AG08396 (cell line): ENCODE measurements around the gene C5orf24.
"Not testable (repeated sequence)": the region's sequence is repeated elsewhere in the genome, so short reads cannot be mapped to it uniquely, and the experiment has no call there.

ENCODE experiments used
- DNase-seq: peaks from one replicate; pipeline ENCODE4 v3.0.0; 2012; ENCODE audit warnings: low spot score, mixed read lengths

The C5orf24 gene

DNA sequence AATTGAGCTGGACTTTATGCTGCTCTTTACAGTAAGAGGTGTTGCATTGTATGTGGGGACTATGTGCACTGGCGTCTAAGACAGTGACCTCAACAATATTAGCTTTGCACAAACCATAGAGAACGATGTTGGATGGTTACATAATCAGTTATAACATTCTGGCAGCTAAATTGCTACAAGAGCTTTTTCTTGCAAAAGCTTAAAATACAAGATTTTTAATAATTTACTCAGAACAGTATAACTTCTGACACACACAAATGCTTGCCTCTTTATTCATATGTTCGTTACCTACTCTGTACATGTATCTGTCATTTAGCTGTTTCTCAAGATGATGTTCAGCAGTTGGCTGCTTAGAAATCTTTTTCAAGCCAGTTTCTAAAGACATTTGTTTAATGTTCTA is 11.6 kb downstream of the C5orf24 start:
- no peak for DNase-seq

DNA sequence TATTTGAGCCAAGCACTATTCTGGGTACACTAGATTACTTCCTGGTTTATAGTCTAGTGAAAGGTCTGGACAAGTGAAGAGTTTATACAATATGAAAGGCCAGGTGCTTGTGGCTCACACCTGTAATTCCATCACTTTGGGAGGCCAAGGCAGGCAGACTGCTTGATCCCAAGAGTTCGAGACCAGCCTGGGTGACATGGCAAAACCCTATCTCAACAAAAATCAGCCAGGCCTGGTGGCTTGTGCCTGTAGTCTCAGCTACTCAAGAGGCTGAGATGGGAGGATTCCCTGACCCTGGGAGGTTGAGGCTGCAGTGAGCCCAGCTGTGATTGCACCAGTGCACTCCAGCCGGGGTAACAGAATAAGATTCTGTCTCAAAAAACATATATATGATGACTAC is 18.9 kb downstream of the C5orf24 start:
- no peak for DNase-seq

DNA sequence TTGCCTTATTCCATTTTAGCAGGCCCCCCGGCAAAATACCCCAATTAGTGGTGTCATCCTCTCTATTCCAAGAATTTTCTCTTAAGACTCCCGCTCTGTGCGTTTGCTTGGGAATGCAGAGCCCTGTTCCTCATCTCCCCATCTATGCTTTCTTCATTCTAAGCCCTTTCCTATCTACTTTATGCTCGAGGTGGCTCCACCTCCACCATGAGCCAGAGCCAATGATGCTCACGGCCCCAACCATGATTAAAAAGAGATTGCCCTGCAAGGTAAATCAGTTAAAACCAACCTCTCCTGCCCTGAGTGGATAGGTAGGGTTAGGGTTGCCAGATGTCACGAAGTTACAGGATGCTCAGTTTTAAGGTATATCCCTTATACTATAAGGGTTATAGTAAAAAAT is 27.7 kb downstream of the C5orf24 start:
- no peak for DNase-seq

DNA sequence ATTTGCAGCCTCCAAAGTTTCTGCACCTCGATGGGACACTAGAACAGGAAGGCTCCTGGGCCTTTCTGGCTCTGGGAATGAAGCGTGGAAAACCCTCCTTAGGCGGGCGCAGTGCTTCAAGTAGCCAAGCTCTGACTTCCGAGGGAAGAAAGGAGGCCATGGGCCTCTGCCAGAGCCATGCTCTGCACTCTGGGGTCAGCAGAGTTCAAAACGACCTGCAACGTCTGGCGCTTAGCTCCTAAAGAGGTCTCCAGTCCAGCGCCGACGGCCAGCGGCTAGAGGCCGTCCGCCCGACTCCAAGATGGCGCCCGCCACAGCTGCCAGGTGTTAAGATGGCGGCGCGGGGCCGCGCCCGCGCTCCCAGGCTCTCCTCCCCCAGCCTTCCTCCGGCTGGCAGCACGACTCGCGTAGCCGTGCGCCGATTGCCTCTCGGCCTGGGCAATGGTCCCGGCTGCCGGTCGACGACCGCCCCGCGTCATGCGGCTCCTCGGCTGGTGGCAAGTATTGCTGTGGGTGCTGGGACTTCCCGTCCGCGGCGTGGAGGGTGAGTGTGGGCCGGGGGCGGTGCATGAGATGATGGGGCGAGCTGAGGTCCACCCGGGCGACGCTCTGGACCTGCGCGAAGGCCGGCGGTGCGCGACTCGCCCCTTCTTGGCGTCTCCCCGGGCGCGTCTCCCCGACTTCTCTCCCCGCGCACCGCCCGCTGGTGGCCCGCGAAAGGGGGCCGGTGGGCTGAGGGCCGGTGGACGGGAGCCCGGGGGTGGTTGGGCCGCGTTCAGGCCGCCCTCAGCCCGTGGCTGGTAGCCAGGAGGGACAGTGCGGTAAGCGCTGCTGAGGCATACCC is 28.4 kb downstream of the C5orf24 start, which contains the start of gene TXNDC15:
TSS of gene TXNDC15 (plus strand) at position 385 of the 844 bp plus-strand sequence. CDS start at position 442, 57 bp downstream.
- DNase-seq, result peak; percentile 94

DNA sequence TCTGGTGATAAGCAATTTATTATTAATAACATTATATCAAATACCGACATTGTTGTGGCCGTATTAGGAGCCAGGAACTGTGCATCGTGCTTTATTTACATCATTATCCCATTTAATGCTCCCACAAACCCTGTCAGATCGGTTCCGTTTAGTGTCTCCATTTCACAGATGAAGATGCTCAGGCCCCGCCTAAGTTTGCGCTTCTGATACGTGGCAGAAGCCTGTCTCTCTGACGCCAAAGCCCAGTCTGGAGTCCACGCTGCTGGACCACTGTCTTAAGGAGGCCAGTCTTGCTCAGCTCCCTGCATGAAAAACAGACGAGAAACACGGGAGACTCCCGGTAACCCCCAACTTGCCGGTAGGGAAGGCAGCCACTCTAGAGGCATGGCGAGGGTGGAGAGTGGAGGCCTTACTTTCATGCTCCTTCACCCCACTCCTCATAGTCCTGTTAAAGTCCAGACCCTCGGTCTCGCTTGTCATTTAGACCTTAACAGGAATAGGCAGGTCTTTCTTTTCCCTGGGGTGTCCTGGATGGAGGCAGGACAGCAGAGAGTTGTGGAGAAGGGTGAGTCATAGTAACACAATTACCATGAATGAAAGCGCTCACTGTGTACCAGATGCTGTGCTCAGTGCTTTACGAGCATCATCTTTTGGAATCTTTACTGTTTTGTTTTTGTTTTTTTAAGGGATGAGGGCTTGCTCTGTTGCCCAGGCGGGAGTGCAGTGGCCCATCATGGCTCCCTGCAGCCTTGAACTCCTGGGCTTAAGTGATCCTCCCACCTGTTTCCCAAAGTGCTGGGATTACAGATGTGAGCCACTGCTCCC is 29.3 kb downstream of the C5orf24 start:
- DNase-seq, result peak; percentile 81

DNA sequence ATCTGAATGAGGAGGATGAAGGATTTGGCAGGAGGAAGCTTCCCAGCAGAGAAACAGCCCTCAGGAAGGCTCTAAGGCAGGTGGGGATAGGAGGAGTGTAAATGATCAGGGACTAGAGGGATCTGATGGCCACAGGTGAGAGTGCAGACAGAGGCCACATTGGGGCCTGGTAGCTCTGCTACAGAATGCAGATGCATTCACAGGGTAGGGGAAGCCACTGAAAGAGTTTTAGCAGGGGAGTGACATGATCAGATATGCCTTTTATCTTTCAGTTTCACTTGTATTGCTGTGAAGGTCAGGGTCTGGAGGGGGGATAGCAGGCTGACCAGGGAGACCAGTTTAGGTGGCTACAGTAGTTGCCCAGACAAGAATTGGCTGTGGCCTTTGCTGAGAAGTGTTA is 31.4 kb downstream of the C5orf24 start:
- no peak for DNase-seq

DNA sequence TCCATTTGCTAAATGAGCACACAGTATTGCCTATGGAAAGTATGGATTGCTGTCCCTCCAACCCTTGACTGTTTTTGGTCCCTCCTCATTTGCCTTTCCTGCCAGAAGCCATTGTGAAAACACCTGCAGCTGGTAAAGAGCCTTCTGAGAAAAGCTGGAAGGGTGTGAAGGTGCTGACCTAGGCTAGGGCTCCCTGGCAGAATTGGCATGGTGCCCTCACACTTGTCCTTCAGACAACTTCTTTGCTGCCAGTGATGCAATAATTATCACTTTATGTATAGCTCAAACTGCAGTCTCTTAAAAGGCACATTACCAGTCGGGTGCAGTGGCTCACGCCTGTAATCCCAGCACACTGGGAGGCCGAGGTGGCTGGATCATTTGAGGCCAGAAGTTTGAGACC is 32.6 kb downstream of the C5orf24 start:
- no peak for DNase-seq

DNA sequence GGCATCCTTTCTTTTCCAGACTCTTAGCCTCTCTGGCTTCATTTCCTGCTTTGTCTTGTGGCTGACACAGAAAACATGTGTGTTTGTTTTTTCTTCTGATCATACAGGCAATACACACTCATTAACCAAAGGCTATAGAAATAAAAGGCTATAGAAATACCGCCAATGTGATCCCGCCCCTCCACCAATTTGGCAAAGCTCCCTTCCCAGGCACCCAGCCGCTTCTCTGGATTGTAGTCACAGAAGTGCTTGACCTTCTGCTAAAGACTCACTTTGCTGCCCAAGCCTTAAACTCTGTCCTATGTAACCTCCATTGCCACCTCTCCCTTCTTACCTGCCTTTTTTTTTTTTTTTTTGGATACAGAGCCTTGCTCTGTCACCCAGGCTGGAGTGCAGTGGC is 33.7 kb downstream of the C5orf24 start:
- no peak for DNase-seq

DNA sequence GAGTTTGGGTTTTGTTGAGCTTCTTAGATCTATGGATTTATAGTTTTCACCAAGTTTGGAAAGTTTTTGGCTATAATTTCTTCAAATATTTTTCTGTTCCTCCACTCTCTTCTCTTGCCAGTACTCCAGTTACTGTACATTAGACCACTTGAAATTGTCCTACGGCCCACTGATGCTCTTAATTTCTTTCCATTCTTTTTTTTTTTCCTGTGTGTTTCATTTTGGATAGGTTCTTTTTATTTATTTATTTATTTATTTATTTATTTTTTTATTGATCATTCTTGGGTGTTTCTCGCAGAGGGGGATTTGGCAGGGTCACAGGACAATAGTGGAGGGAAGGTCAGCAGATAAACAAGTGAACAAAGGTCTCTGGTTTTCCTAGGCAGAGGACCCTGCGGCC is 35.2 kb downstream of the C5orf24 start:
- not testable (repeated sequence) for DNase-seq

DNA sequence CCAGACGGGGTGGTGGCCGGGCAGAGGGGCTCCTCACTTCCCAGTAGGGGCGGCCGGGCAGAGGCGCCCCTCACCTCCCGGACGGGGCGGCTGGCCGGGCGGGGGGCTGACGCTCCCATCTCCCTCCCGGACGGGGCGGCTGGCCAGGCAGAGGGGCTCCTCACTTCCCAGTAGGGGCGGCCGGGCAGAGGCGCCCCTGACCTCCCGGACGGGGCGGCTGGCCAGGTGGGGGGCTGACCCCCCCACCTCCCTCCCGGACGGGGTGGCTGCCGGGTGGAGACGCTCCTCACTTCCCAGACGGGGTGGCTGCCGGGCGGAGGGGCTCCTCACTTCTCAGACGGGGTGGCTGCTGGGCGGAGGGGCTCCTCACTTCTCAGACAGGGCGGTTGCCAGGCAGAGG is 35.9 kb downstream of the C5orf24 start:
- DNase-seq, result not testable (repeated sequence)

DNA sequence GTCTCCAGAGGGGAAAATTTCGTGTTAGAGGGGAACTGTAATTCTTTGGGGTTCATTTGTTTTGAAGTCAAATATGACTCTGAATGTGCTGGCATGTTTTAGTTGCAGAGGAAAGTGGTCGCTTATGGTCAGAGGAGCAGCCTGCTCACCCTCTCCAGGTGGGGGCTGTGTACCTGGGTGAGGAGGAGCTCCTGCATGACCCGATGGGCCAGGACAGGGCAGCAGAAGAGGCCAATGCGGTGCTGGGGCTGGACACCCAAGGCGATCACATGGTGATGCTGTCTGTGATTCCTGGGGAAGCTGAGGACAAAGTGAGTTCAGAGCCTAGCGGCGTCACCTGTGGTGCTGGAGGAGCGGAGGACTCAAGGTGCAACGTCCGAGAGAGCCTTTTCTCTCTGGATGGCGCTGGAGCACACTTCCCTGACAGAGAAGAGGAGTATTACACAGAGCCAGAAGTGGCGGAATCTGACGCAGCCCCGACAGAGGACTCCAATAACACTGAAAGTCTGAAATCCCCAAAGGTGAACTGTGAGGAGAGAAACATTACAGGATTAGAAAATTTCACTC is 41.9 kb downstream of the C5orf24 start:
- no peak for DNase-seq

DNA sequence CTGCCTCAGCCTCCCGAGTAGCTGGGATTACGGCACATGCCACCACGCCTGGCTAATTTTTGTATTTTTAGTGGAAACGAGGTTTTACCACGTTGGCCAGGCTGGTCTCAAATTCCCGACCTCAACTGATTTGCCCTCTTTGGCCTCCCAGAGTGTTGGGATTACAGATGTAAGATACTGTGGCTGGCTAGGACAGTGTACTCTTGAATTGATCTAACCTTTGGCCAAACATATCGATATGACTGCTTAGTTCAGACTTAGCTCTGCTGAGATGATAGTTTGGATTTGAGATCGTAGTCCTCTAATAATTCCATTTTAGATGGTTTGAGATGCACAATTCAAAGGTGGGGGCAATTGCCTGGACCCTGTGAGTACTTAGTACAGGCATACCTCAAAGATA is 43.6 kb downstream of the C5orf24 start:
- no peak for DNase-seq

DNA sequence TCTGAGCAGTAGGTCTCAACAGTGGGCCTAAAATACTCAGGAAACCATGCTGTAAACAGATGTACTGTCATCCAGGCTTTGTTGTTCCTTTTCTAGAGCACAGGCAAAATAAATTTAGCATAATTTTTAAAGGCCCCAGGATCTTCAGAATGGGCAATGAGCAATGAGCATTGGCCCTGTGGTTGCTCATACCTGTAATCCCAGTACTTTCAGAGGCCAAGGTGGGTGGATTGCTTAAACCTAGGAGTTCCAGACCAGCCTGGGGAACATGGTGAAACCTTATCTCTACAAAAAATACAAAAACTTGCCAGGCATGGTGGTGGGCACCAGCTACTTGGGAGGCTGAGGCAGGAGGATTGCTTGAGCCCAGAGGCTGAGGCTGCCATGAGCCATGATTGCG is 45.7 kb downstream of the C5orf24 start:
- DNase-seq, result no peak

DNA sequence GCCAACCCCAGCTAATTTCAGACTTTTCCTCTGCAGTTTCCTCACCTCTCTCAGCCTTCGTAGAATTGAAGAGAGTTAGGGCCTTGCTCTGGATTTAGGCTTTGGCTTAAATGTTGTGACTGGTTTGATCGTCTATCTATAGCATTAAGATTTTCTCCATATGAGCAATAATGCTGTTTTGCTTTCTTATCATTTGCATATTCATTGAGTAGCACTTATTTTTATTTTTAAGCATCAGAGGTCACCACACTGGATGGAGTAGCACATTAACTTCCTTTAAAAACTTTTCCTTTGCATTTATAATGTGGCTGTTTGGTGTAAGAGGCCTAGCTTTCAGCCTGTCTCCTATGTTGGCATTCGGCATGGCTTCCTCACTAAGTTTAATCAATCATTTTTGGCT is 46.5 kb downstream of the C5orf24 start:
- no peak for DNase-seq

DNA sequence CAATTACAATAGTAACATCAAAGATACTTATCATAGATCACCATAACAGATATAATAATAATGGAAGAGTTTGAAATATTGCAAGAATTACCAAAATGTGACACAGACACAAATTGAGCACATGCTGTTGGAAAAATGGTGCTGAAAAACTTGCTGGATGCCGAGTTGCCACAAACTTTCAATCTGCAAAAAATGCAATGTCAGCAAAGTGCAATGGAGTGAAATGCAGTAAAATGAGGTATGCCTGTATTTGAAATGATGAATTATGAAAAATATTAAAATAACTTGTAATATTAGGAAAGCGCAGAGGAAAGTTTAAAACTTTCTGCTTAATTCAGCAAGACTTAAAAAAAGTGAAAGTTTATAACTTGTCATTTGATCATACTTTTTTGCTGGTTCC is 47.2 kb downstream of the C5orf24 start:
- DNase-seq, result no peak

DNA sequence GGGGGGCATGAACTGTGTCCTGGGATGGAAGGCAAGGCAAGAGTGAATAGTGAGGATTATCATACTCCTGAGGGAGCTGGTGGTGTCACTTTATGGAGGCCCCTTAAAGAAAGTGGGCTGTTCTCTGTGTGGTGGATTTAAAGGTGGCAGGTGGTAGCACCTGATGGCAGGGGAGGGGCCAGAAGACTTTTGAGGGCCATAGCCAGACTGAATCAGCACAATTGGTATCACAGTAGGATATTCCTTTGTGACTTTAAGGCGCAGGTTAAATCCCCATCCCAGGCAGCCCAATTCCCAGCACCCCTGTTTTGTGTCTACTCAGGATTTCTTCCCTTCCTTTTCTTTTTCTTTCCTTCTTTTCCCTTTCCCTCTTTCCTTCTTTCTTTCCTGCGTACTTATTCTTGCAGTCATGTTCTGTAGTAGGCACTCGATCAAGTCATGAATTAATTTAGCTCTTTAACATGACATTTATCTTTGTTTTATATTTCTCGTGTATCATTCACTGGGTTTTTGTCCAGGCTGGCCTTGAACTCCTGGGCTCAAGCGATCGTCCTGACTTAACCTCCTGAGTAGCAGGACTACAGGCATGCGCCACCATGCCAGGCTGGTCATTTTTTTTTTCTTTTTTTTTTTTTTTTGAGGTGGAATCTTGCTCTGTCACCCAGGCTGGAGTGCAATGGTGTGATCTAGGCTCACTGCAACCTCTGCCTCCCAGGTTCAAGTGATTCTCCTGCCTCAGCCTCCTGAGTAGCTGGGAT is 48.2 kb downstream of the C5orf24 start:
- DNase-seq, result no peak

DNA sequence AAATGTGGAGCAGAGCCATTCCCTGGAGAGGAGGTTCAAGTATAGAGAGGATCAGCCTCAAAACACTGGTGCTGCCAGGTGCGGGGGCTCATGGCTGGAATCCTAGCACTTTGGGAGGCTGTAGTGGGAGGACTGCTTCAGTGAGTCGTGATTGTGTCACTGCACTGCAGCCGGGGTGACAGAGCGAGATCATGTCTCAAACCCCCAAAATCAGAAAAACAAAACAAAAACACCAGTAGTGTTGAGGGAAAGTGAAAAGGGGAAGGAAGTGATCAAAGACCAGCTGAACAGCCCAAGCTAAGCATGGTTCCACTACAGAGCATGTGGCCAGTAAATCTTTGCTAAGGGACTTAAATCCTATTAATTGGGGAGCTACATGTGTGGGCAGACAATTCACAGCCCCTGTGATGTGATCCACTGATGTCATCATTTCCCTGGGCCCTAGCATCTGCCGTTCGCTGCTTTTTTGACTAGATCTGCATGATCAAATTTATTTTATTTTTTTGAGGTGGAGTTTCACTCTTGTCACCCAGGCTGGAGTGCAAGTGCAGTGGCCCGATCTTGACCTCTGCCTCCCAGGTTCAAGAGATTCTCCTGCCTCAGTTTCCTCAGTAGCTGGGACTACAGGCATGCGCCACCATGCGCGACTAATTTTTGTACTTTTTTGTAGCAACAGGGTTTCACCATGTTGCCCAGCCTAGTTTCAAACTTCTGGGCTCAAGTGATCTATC is 56.5 kb downstream of the C5orf24 start:
- DNase-seq, result no peak

DNA sequence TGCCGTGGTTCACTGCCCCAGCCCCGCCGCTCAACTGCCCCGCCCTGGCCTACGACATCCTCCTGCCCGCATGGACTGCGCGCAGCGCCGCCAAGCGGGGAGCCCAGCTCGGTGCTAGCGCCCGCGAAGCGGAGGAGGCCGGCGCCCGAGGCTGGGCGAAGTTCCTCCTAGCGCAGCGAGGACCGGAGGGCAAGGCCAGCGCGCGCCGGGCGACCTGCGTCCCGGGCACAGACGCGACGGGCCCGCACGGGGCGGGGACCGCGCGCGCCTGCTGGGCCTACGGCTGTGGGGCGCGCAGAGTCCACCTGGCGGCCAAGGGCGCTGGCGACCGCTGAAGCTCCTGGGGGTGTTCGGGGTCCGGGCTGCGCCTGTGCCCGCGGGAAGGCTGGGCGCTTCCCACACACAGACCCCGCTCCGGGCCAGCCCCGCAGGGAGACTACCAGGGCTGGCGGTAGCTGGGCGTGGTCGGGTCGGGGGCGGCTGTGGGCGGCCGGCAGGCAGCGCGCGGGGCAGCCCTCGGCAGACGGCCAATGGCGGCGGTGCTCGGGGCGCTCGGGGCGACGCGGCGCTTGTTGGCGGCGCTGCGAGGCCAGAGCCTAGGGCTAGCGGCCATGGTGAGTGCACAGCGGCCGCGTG is 59.0 kb downstream of the C5orf24 start, which contains the start of gene PCBD2:
TSS of gene PCBD2 (plus strand) at position 522 of the 636 bp plus-strand sequence. CDS start at position 531, 9 bp downstream.
- DNase-seq, result peak; percentile 93

DNA sequence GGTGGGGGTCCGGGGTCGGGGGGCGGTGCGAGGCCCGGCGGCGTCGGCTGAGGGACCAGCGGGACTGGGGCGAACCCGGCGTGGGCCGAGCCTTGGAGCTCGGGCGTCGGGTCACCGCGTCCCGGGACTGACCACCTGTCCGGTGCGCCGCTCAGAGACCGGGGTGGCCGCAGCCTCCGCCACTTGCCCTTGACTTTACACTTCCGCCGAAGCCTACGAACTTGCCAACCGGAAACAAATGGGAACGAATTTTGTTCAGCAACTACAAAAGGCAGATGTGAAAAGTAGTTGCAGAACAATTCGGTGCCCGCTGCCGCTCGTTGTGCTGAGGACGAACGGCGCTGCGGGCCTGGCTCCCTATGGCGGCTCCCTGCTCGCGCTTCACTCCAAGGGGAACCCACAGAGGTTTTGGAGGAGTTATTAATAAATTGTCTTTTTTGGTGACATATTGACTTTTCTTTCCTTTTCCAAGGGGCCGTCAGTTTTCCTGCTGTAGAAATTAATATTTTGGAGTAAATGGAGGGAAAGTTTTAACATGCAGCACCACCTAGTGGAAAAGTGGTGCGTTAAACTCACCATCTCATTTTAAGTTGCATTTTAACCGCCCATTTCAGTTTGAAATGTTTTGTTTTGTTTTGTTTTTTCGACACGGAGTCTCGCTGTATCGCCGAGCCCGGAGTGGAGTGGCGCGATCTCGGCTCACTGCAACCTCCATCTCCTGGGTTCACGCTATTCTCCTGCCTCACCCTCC is 59.7 kb downstream of the C5orf24 start:
- DNase-seq, result peak; percentile 65

DNA sequence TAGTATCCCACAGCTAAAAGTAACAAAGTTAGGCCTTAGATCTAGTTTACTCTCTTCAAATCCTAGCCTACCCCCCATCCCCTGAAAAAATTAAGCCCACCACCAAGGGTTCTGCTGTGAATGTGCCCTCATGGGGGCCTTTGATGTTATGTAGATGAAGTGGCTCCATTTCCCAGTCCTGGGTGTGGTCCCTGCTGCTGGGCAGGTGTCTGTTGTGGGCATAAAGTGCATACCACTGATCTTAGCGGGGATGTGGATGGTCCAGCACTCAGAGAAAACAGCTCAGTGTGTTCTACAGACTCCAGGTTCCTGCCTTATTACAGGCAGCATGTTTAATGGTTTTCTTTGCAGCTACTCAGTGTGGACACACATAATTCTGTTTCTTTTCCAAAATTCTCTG is 61.0 kb downstream of the C5orf24 start:
- no peak for DNase-seq
